ENCODE results near the gene RBM12. TPM values are rescaled to one million over a fixed set of nuclear protein-coding genes. Genes with fewer than 3 reads are reported as not detected.
A peak's percentile ranks its signal among the peaks of the same experiment; 100 is the strongest.

The RBM12 gene
- total RNA-seq, 2 experiments from 2014 or later, result 91.7 to 95.2 TPM

GRCh38 chr20:35601990-35602389 is 62.7 kb downstream of the RBM12 start:
- H3K4me3 ChIP-seq (ENCODE audit: low read length), result peak overlapping the region; percentile 58
- H3K9me3 ChIP-seq (ENCODE audit: control insufficient read depth in 1 of 2, insufficient read depth in 1 of 2, low read length in 2 of 2), result no peaks in the 10 kb centered on the region
- Mint-ChIP-seq H3K4me3 (peak overlapping the region; percentile 63), H3K36me3 (ENCODE audit: low read depth) (no peaks in the 10 kb centered on the region), H3K9me3 (no peaks in the 10 kb centered on the region), H3K27me3 (peaks cover 18% of the 10 kb centered on the region), H3K27ac (no peak overlapping the region), H3K4me1 (ENCODE audit: low read depth) (peaks cover 14% of the 10 kb centered on the region)
- intact Hi-C loops (cut with DNase I, micrococcal nuclease), result loop anchor here (2.0 to 10.0 kb wide), 6 partner anchors 15 to 283 kb away; partner anchors contain the start of genes CPNE1 (in 2 of the 2), RBM12 (in 2 of the 2), NFS1 (in 1 of the 2) and ROMO1 (in 1 of the 2)
- ChIA-PET CTCF (interaction anchor here (0.9 to 4.0 kb wide), 5 partner anchors 13 to 154 kb away, joined by 3 to 27 read pairs (median 4); no protein-coding TSS in a partner anchor), POLR2A (interaction anchor here (0.6 to 2.0 kb wide), 9 partner anchors 16 to 352 kb away, joined by 3 to 36 read pairs (median 4); partner anchors contain the start of genes CPNE1, NFS1, PHF20 and RBM12)
- no peak for TF ChIP-seq CTCF (IDR thresholded peaks at IDR 0.05)
- H3K4me1 ChIP-seq (ENCODE audit: insufficient read depth, low read length), result peaks cover 19% of the 10 kb centered on the region
- no peaks in the 10 kb centered on the region for H3K36me3 ChIP-seq (ENCODE audit: insufficient read depth, low read length)
- ATAC-seq (ENCODE audit: poor library complexity) (no peak), DNase-seq (no peak)
- H3K27ac ChIP-seq (ENCODE audit: low read depth in 1 of 2, low read length in 2 of 2), result no peak overlapping the region
- peaks cover 9 to 15% of the 10 kb centered on the region in 2 experiments for H3K27me3 ChIP-seq (ENCODE audit: control insufficient read depth in 1 of 2, insufficient read depth in 2 of 2, low read length in 2 of 2)

GRCh38 chr20:35600993-35601973 is 63.4 kb downstream of the RBM12 start:
- Mint-ChIP-seq H3K4me1 (ENCODE audit: low read depth) (peaks cover 14% of the 10 kb centered on the region), H3K4me3 (peak overlapping the region; percentile 77), H3K9me3 (no peaks in the 10 kb centered on the region), H3K27ac (no peak overlapping the region), H3K36me3 (ENCODE audit: low read depth) (no peaks in the 10 kb centered on the region), H3K27me3 (peaks cover 22% of the 10 kb centered on the region)
- no peaks in the 10 kb centered on the region for H3K9me3 ChIP-seq (ENCODE audit: control insufficient read depth in 1 of 2, insufficient read depth in 1 of 2, low read length in 2 of 2)
- TF ChIP-seq CTCF (IDR thresholded peaks at IDR 0.05), result peak; percentile 64
- ATAC-seq (ENCODE audit: poor library complexity) (peak; percentile 95), DNase-seq (peak; percentile 65 to 92 (median 76))
- ChIA-PET CTCF (interaction anchor here (0.6 to 4.0 kb wide), 14 partner anchors 13 to 154 kb away, joined by 3 to 27 read pairs (median 4); partner anchors contain the start of genes CPNE1, NFS1, RBM12 and ROMO1), POLR2A (interaction anchor here (0.6 to 2.0 kb wide), 11 partner anchors 16 to 353 kb away, joined by 3 to 36 read pairs (median 4); partner anchors contain the start of genes CPNE1, NFS1, PHF20 and RBM12)
- H3K27ac ChIP-seq (ENCODE audit: low read depth in 1 of 2, low read length in 2 of 2), result no peak overlapping the region
- peaks cover 9 to 15% of the 10 kb centered on the region in 2 experiments for H3K27me3 ChIP-seq (ENCODE audit: control insufficient read depth in 1 of 2, insufficient read depth in 2 of 2, low read length in 2 of 2)
- peak overlapping the region; percentile 58 for H3K4me3 ChIP-seq (ENCODE audit: low read length)
- H3K36me3 ChIP-seq (ENCODE audit: insufficient read depth, low read length), result no peaks in the 10 kb centered on the region
- H3K4me1 ChIP-seq (ENCODE audit: insufficient read depth, low read length), result peaks cover 19% of the 10 kb centered on the region
- intact Hi-C loops (cut with DNase I, micrococcal nuclease), result loop anchor here (2.0 to 10.0 kb wide), 6 partner anchors 16 to 284 kb away; partner anchors contain the start of genes CPNE1 (in 2 of the 2), RBM12 (in 2 of the 2), NFS1 (in 1 of the 2) and ROMO1 (in 1 of the 2)
